Ovary (tissue), 9 donors: ENCODE measurements around the gene SMTNL1. TPM values are rescaled to one million over a fixed set of nuclear protein-coding genes. Genes with fewer than 3 reads are reported as not detected.

Source experiments
- DNase-seq, 5 donors: peaks; one replicate each; pipeline ENCODE4 v3.0.0-alpha.2; 2019 to 2020
- H3K27ac ChIP-seq, 2 donors: fragments of 200-600 bp; one replicate each; pipeline versions ENCODE4 v1.5.1 to v1.8.0; 2019 to 2022
- H3K27me3 ChIP-seq: fragments of 200-600 bp; one replicate; pipeline ENCODE4 v1.8.0; 2022
- H3K36me3 ChIP-seq: fragments of 200-600 bp; sonication (generic); one replicate; pipeline ENCODE4 v1.5.1; 2019
- H3K4me1 ChIP-seq: one replicate; pipeline ENCODE4 v1.8.1; 2013; ENCODE audit warnings: mild to moderate bottlenecking, moderate library complexity; ENCODE audit not compliant: insufficient read depth
- H3K4me3 ChIP-seq: fragments of 200-600 bp; sonication (generic); one replicate; pipeline ENCODE4 v1.5.1; 2017
- H3K9me3 ChIP-seq, 2 donors: fragments of 200-600 bp in 1 of 2; sonication (generic) in 1 of 2; one replicate each; pipeline versions ENCODE4 v1.5.1 to v1.8.1; 2013 to 2019; ENCODE audit warnings: mild to moderate bottlenecking in 1 of 2, moderate library complexity in 1 of 2
- EP300 ChIP-seq: sonication (generic); formaldehyde crosslinking; IDR thresholded peaks from one replicate; pipeline ENCODE4 v1.6.1; 2017; ENCODE audit warnings: antibody characterized with exemption
- POLR2A ChIP-seq: fragments of 450-650 bp; IDR thresholded peaks from one replicate; pipeline ENCODE4 v1.6.1; 2017; ENCODE audit warnings: antibody characterized with exemption, mild to moderate bottlenecking, moderate library complexity
- WGBS, 3 donors: extraction: QIAGEN DNeasy Blood & Tissue Kit in 1 of 3; methylation state at CpG; one replicate each; pipeline versions ENCODE4 v1.1.5 to v1.1.7; 2013 to 2017; 5-methylcytosine and 5-hydroxymethylcytosine counted together
- intact Hi-C, 4 donors: fragments of 100-400 bp; cut with DNase I; formaldehyde crosslinking; loops; one replicate each; pipeline versions ENCODE4 v1.11.0 to v1.15.1; 2022 to 2023
- polyA plus RNA-seq, 2 donors: library from polyadenylated mRNA; stranded (reverse); fragments of 200-250 nt in 1 of 2; fragments of 350-450 nt in 1 of 2; fragmentation: Illumina TruSeq in 1 of 2; extraction: RNeasy Lipid Tissue Mini Kit (QIAGEN cat#74804) in 1 of 2; gene quantifications; one replicate each; pipeline ENCODE4 v1.2.3, GENCODE V29; 2013 to 2014
- total RNA-seq, 7 donors: library from RNA; depleted of rRNA in 2 of 7; stranded (reverse); fragments of >200 nt in 2 of 7; fragmentation: NEBNext Ultra II Directional in 3 of 7; extraction: Animal tissue kit (Norgen Biotek cat#: 25700) in 3 of 7; gene quantifications; one replicate each; pipeline versions ENCODE4 v1.1.0 to v1.2.4, GENCODE V29; 2016 to 2023
- TF ChIP-seq, protein P1 (sequence below), 3 donors: fragments of 450-650 bp in 2 of 3; fragments of 200-600 bp in 1 of 3; IDR thresholded peaks; one replicate each; pipeline versions ENCODE4 v1.5.1 to v1.8.0; 2016 to 2022; ENCODE audit warnings: antibody characterized with exemption in 3 of 3, mild to moderate bottlenecking in 1 of 3
- donor health status: DM: no; HTN: no; CAD: no; lungs with moderate emphysema.
- donor health status: DM: no; HTN: no; CAD: no.
- donor health status: Bipolar disorder and iron deficiency.
- donor health status: DM: yes; HTN: yes; CAD: no.
- donor health status: DM: no; HTN: no; CAD: no.
- donor health status: DM: yes; HTN: yes; CAD: no.

SMTNL1 gene
- total and polyA plus RNA-seq, 9 donors = not detected

DNA sequence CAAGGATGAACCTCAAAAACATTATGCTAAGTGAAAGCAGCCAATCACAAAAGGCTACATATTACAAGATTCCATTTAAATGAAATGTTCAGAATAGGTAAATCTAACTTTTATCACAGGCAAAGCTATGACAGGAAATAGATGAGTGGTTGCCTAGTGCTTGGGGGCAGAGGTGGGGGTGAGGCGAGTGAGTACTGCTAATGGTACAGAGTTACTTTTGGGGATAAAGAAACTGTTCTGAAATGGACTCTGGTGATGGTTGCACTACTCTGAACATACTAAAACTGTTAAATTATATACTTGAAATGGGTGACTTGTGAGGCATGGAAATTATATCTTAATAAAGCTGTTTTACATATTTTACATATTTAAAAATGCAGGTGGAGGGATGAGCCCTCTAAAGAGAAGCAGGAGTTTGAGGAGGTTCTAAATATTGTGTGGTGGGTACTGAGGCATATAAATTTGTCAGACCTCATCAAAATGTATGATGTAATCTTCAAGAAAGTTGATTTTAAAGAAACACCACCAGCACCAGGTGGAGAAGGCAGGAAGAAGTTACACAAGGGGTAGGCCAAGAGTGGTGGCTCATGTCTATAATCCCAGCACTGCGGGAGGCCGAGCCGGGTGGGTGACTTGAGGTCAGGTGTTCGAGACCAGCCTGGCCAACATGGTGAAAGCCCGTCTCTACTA is 25.5 kb upstream of the SMTNL1 start:
- 90 to 93% (median 92%) methylated on average over 6 of the region's 6 CpGs for WGBS, 3 donors
- Histone ChIP-seq H3K27ac (no peak overlapping the region), H3K36me3 (no peaks in the 10 kb centered on the region), H3K9me3 (no peaks in the 10 kb centered on the region), H3K4me3 (no peak overlapping the region), H3K27me3 (no peaks in the 10 kb centered on the region), H3K4me1 (no peaks in the 10 kb centered on the region)
- DNase-seq = no peak
- TF ChIP-seq EP300 (no peak), POLR2A (no peak)
- TF ChIP-seq, protein P1, sequence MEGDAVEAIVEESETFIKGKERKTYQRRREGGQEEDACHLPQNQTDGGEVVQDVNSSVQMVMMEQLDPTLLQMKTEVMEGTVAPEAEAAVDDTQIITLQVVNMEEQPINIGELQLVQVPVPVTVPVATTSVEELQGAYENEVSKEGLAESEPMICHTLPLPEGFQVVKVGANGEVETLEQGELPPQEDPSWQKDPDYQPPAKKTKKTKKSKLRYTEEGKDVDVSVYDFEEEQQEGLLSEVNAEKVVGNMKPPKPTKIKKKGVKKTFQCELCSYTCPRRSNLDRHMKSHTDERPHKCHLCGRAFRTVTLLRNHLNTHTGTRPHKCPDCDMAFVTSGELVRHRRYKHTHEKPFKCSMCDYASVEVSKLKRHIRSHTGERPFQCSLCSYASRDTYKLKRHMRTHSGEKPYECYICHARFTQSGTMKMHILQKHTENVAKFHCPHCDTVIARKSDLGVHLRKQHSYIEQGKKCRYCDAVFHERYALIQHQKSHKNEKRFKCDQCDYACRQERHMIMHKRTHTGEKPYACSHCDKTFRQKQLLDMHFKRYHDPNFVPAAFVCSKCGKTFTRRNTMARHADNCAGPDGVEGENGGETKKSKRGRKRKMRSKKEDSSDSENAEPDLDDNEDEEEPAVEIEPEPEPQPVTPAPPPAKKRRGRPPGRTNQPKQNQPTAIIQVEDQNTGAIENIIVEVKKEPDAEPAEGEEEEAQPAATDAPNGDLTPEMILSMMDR (IDR thresholded peaks at IDR 0.05) = no peak
- intact Hi-C loops = no loop called here

DNA sequence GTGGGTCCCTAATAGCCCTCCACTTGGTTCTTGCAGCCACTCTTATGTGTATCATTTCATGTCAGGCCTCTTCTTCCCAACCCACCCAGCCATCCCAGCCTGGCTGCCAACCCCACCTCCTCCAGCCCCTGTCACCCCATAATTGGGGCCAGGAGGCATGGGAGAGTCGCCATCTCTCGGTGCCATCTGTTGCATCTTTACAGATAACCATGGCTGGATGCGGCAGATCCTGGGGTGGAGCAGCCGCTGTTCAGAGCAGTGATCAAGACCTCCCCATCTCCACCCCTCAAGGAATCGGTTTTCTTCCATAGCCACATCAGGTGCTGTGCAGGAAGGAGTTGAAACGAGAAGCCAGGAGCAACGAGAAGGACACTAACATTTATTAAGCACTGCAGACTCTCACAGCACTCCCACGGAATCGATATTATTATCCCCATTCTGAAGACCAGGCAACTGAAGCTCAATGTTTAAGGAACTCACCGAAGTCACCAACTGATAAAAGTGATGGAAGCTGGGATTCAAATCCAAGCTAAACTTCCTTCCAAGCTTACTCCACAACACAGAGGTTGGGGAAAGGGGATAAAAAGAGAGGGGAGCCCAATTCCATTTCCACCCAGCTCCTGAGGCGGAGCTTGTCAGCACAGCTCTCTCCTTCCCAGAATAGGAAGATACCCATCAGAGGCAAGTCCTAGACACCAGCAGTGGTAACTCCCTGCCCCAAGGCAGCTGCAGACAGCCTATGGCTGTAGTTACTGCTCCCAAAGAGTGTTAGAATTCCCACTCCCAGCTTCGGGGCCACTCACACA is 24.5 kb upstream of the SMTNL1 start:
- intact Hi-C loops = no loop called here
- TF ChIP-seq, protein P1 (IDR thresholded peaks at IDR 0.05) = no peak
- TF ChIP-seq POLR2A (no peak), EP300 (no peak)
- WGBS, 3 donors = 79 to 85% (median 82%) methylated on average over 12 of the region's 12 CpGs
- Histone ChIP-seq H3K9me3 (no peaks in the 10 kb centered on the region), H3K27me3 (no peaks in the 10 kb centered on the region), H3K36me3 (no peaks in the 10 kb centered on the region), H3K4me3 (no peak overlapping the region), H3K4me1 (no peaks in the 10 kb centered on the region), H3K27ac (peak overlapping the region in 1 of 2 donors; percentile 73)
- DNase-seq = no peak

DNA sequence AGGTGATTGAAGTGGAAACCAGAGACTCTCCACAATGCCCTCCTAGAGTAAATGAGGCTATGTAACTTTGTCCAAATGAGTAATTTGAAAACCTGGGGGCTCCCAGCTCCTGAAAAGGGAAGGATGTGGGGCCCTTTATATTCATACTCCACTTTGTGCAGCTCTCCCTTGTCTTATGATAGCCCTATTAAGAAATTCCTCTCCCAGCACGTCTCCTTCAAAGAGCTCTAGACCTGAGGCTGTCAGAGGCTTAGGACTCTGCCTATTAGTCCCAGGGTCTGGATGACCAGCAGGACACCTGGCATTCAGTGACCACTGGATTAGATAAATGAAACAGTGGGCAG is 24.0 kb upstream of the SMTNL1 start:
- Histone ChIP-seq H3K4me3 (peak overlapping the region; percentile 91), H3K36me3 (no peaks in the 10 kb centered on the region), H3K27me3 (no peaks in the 10 kb centered on the region), H3K27ac (peak overlapping the region in 1 of 2 donors; percentile 73), H3K9me3 (no peaks in the 10 kb centered on the region), H3K4me1 (no peaks in the 10 kb centered on the region)
- intact Hi-C loops = no loop called here
- DNase-seq = no peak
- WGBS, 3 donors = 29 to 36% (median 32%) methylated on average over 1 of the region's 1 CpG
- TF ChIP-seq EP300 (no peak), POLR2A (no peak)
- TF ChIP-seq, protein P1 (IDR thresholded peaks at IDR 0.05) = no peak

DNA sequence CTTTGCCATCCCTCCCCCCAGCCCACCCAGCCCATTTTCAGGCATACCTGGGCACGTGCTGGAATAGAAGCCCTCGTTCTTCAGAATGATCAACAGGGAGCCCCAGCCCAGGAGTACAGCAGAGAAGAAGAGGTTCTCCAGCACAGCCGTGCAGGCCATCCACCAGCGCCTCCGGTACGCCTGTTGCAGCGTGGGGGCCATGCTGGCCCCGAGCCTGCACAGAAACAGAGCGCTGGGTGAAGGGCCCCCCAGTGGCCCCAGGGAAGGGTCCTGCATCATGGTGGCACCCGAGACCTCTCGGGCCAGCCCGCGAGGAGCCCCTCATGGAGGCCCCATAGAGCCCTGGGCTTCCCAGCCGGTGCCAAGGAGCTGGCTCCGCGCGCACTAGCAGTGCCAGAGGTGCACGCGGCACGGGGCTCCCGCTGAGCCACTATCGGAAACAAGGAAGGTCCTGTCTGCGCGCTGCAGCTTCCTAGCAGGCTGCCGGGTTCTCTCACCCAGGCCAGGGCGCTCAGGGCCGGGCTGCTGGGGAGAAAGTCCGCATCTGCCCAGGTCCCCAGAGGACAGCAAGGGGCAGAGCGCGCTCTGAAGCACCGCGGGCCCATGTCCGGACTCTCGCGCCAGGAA is 23.4 kb upstream of the SMTNL1 start:
- peak overlapping the region; percentile 91 for H3K4me3 ChIP-seq

More for the DNA sequence above, 23.4 kb upstream of the SMTNL1 start:
- DNase-seq = peak; percentile 46 to 66 (median 59)
- WGBS, 3 donors = 4 to 9% (median 6%) methylated on average over 30 to 35 of the region's 35 CpGs
- no peak for TF ChIP-seq EP300
- TF ChIP-seq POLR2A = no peak
- TF ChIP-seq, protein P1 (IDR thresholded peaks at IDR 0.05) = no peak
- intact Hi-C loops = no loop called here
- H3K27me3 ChIP-seq = no peaks in the 10 kb centered on the region
- no peaks in the 10 kb centered on the region for H3K9me3 ChIP-seq
- no peaks in the 10 kb centered on the region for H3K36me3 ChIP-seq
- H3K4me1 ChIP-seq = no peaks in the 10 kb centered on the region
- peak overlapping the region; percentile 0 to 73 for H3K27ac ChIP-seq
